H1 (cell line): ENCODE data around the gene CRYBG1.

ENCODE experiments used
- ATF2 ChIP-seq: IDR thresholded peaks from 2 replicates; pipeline ENCODE4 v1.6.1; 2012; ENCODE audit warnings: low read length, inconsistent platforms
- CEBPB ChIP-seq: IDR thresholded peaks from 2 replicates; pipeline ENCODE4 v1.6.1; 2012; ENCODE audit warnings: low read depth, low read length
- FOSL1 ChIP-seq: IDR thresholded peaks from 2 replicates; pipeline ENCODE4 v1.6.1; 2011; ENCODE audit warnings: mild to moderate bottlenecking, low read depth, low read length, moderate library complexity; ENCODE audit not compliant: insufficient read depth
- POLR2A ChIP-seq, 2 experiments: IDR thresholded peaks; 1 replicate in 1 of 2; 2 replicates in 1 of 2; pipeline ENCODE4 v1.6.1; 2011; ENCODE audit warnings: low read depth in 2 of 2, low read length in 2 of 2, mild to moderate bottlenecking in 2 of 2; ENCODE audit errors: control extremely low read depth in 1 of 2
- POLR2AphosphoS5 ChIP-seq: IDR thresholded peaks from 2 replicates; pipeline ENCODE4 v1.6.1; 2011; ENCODE audit warnings: low read depth, low read length
- RFX5 ChIP-seq: IDR thresholded peaks from 2 replicates; pipeline ENCODE4 v1.6.1; 2011; ENCODE audit warnings: low read depth, low read length, improper control_type of control experiment, borderline replicate concordance
- SIRT6 ChIP-seq: IDR thresholded peaks from one replicate; pipeline ENCODE4 v1.7.1; 2012; ENCODE audit warnings: low read length, inconsistent platforms
- TAF1 ChIP-seq: IDR thresholded peaks from 2 replicates; pipeline ENCODE4 v1.6.1; 2011; ENCODE audit warnings: mild to moderate bottlenecking, low read depth, low read length
- TAF7 ChIP-seq: optimal IDR thresholded peaks from 2 replicates; pipeline ENCODE3; 2011; ENCODE audit warnings: low read depth, mild to moderate bottlenecking, inconsistent platforms, low read length, moderate library complexity, borderline replicate concordance
- TCF12 ChIP-seq: IDR thresholded peaks from 2 replicates; pipeline ENCODE4 v1.6.1; 2011; ENCODE audit warnings: low read depth, mild to moderate bottlenecking, low read length
- TEAD4 ChIP-seq: IDR thresholded peaks from 2 replicates; pipeline ENCODE4 v1.6.1; 2012; ENCODE audit warnings: low read depth, low read length, inconsistent platforms, mixed read lengths
- ZNF274 ChIP-seq: IDR thresholded peaks from 2 replicates; pipeline ENCODE4 v1.7.0; 2012; ENCODE audit warnings: low read length, borderline replicate concordance; ENCODE audit errors: extremely low read depth
- TF ChIP-seq, protein P1 (sequence below), 3 experiments: IDR thresholded peaks; 1 replicate in 2 of 3; 2 replicates in 1 of 3; pipeline versions ENCODE4 v1.5.1 to v1.6.1; 2011; ENCODE audit warnings: low read length in 3 of 3, mild to moderate bottlenecking in 3 of 3, inconsistent platforms in 2 of 3, low read depth in 1 of 3, moderate library complexity in 1 of 3; ENCODE audit not compliant: insufficient read depth in 1 of 3; ENCODE audit errors: control extremely low read depth in 1 of 3
- TF ChIP-seq, protein P2 (sequence below): IDR thresholded peaks from 2 replicates; pipeline ENCODE4 v1.6.1; 2011; ENCODE audit warnings: low read length, improper control_type of control experiment

DNA sequence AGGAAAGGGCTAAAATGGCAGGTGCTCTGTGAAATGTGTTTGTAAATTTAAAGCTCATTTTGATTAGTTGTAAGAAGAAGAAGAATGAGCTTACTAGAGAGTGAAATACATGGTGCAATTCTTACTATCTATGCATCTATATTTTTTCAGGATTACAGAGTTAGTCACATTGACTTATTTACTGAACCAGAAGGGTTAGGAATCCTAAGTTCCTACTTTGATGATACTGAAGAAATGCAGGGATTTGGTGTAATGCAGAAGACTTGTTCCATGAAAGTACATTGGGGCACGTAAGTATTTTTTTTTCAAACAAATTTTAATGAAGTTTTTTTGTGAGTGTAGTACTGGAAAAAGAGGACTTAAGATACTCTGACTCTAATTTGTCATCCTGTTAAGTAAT is 169.5 kb downstream of the CRYBG1 start:
- TF ChIP-seq ATF2 (no peak), POLR2AphosphoS5 (no peak), CEBPB (no peak), POLR2A (IDR thresholded peaks at IDR 0.05; ENCODE audit: control extremely low read depth in 1 of 2, low read depth in 2 of 2, low read length in 2 of 2) (no peak), ZNF274 (no peak), TEAD4 (no peak), TAF1 (no peak), TAF7 (no peak), RFX5 (no peak), SIRT6 (no peak), TCF12 (no peak), FOSL1 (no peak)
- TF ChIP-seq, protein P1, sequence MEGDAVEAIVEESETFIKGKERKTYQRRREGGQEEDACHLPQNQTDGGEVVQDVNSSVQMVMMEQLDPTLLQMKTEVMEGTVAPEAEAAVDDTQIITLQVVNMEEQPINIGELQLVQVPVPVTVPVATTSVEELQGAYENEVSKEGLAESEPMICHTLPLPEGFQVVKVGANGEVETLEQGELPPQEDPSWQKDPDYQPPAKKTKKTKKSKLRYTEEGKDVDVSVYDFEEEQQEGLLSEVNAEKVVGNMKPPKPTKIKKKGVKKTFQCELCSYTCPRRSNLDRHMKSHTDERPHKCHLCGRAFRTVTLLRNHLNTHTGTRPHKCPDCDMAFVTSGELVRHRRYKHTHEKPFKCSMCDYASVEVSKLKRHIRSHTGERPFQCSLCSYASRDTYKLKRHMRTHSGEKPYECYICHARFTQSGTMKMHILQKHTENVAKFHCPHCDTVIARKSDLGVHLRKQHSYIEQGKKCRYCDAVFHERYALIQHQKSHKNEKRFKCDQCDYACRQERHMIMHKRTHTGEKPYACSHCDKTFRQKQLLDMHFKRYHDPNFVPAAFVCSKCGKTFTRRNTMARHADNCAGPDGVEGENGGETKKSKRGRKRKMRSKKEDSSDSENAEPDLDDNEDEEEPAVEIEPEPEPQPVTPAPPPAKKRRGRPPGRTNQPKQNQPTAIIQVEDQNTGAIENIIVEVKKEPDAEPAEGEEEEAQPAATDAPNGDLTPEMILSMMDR (IDR thresholded peaks at IDR 0.05; ENCODE audit: control extremely low read depth in 1 of 3, insufficient read depth in 1 of 3, low read depth in 1 of 3, low read length in 3 of 3), result no peak
- TF ChIP-seq, protein P2, sequence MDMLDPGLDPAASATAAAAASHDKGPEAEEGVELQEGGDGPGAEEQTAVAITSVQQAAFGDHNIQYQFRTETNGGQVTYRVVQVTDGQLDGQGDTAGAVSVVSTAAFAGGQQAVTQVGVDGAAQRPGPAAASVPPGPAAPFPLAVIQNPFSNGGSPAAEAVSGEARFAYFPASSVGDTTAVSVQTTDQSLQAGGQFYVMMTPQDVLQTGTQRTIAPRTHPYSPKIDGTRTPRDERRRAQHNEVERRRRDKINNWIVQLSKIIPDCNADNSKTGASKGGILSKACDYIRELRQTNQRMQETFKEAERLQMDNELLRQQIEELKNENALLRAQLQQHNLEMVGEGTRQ, result no peak
